ENCODE data around the gene ZAR1.
A peak's percentile ranks its signal among the peaks of the same experiment; 100 is the strongest.

DNA sequence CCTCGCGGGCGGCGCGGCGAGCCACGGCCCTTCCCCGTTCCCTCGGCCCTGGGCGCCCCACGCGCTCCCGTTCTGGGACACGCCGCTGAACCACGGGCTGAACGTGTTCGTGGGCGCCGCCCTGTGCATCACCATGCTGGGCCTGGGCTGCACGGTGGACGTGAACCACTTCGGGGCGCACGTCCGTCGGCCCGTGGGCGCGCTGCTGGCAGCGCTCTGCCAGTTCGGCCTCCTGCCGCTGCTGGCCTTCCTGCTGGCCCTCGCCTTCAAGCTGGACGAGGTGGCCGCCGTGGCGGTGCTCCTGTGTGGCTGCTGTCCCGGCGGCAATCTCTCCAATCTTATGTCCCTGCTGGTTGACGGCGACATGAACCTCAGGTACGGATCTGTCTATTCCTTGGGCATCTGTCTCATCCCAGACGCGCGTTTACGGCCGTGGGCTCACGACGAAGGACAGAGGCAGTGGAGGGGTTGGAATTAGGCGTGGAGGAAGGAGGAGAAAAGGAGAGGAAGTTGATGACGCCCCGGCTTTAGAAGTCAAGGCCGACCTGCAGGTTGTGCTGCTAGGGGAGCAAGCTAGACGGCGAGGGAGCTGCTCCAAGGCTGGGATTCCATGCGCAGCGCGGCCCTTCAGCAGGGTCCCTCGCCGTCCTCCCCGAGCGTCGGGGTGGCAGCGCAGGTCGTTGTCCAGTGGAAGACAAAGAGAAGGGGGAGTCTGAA is 6.1 kb upstream of the ZAR1 start:
- TF ChIP-seq, protein P1, sequence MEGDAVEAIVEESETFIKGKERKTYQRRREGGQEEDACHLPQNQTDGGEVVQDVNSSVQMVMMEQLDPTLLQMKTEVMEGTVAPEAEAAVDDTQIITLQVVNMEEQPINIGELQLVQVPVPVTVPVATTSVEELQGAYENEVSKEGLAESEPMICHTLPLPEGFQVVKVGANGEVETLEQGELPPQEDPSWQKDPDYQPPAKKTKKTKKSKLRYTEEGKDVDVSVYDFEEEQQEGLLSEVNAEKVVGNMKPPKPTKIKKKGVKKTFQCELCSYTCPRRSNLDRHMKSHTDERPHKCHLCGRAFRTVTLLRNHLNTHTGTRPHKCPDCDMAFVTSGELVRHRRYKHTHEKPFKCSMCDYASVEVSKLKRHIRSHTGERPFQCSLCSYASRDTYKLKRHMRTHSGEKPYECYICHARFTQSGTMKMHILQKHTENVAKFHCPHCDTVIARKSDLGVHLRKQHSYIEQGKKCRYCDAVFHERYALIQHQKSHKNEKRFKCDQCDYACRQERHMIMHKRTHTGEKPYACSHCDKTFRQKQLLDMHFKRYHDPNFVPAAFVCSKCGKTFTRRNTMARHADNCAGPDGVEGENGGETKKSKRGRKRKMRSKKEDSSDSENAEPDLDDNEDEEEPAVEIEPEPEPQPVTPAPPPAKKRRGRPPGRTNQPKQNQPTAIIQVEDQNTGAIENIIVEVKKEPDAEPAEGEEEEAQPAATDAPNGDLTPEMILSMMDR (IDR thresholded peaks at IDR 0.05), result peak in 1 of 6 experiments; percentile 2
- no peak for TF ChIP-seq POLR2A (IDR thresholded peaks at IDR 0.05)
